ENCODE measurements around the gene GATC.

The GATC gene

GRCh38 chr12:120498870-120499515 is 52.7 kb downstream of the GATC start:
- DNase-seq = no peak

GRCh38 chr12:120500581-120500980 is 54.3 kb downstream of the GATC start:
- no peak for DNase-seq

DNA sequence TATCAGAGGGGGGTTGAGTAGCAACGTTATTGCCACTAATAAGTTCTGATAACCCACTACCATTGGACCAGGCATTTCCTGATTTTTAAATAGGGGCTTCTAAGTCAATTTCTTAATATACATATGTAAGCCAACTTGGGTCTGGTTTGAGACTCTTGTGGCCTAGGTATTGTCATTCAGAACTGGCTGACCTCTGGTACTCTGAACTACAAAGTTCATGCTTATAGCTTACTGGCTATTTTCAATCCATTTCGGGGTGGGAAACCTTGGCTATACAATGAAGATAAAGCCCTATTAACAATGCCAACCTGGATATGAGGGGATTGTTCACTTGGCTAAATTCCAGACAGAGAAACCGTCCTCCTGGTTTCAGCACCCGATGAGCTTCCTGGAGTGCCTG is 58.3 kb downstream of the GATC start:
- DNase-seq = no peak

DNA sequence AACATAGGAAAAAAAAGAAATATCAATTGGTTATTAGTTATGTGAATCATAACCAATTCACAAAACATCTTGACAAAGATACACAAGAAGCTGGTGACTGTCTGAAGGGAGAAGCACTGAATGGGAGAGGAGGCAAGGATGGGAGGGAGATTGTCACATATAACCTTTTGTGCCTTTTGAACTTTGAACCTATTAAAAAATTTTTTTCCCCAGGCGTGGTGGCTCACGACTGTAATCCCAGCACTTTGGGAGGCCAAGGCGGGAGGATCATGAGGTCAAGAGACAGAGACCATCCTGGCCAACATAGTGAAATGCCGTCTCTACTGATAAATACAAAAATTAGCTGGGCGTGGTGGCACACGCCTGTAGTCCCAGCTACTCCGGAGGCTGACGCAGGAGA is 62.3 kb downstream of the GATC start:
- DNase-seq = no peak
